Keratinocyte (primary cell): ENCODE measurements around the gene CEP43. TPM values are rescaled to one million over a fixed set of nuclear protein-coding genes. Genes with fewer than 3 reads are reported as not detected.

Source experiments
- DNase-seq: peaks from one replicate; pipeline ENCODE4 v3.0.0-alpha.2; 2011; ENCODE audit warnings: low read depth, missing footprints, low spot score
- FAIRE-seq: peaks from 2 replicates; lab custom pipeline; 2011; peaks lifted over from hg19 to GRCh38; lab: Jason Lieb, UNC
- H2AFZ ChIP-seq: 2 replicates; pipeline ENCODE4 v1.6.0; 2012; ENCODE audit warnings: low read length, control low read depth, inconsistent platforms; ENCODE audit not compliant: control insufficient read depth
- H3K27ac ChIP-seq: 2 replicates; pipeline ENCODE4 v1.5.1; 2011; ENCODE audit warnings: low read length; ENCODE audit not compliant: control insufficient read depth, insufficient read depth
- H3K27me3 ChIP-seq: 3 replicates; pipeline ENCODE4 v1.6.0; 2011; ENCODE audit warnings: low read length; ENCODE audit not compliant: control insufficient read depth, insufficient read depth; ENCODE audit errors: extremely low read depth
- H3K36me3 ChIP-seq, 2 experiments: 2 replicates in 1 of 2; 3 replicates in 1 of 2; pipeline ENCODE4 v1.5.1; 2011; ENCODE audit warnings: low read length in 2 of 2, mild to moderate bottlenecking in 1 of 2; ENCODE audit not compliant: control insufficient read depth in 2 of 2, insufficient read depth in 2 of 2; ENCODE audit errors: extremely low read depth in 1 of 2
- H3K4me1 ChIP-seq: 3 replicates; pipeline ENCODE4 v1.5.1; 2011; ENCODE audit warnings: low read length; ENCODE audit not compliant: control insufficient read depth, insufficient read depth; ENCODE audit errors: extremely low read depth
- H3K4me2 ChIP-seq: 3 replicates; pipeline ENCODE4 v1.6.0; 2011; ENCODE audit warnings: low read depth, low read length; ENCODE audit not compliant: control insufficient read depth, insufficient read depth; ENCODE audit errors: extremely low read depth
- H3K4me3 ChIP-seq, 3 experiments: fragments of 200-600 bp in 1 of 3; sonication (generic) in 1 of 3; 2 replicates in 2 of 3; 3 replicates in 1 of 3; pipeline ENCODE4 v1.5.1; 2011 to 2016; ENCODE audit warnings: low read length in 3 of 3, mild to moderate bottlenecking in 3 of 3, control low read depth in 2 of 3, inconsistent platforms in 1 of 3, low read depth in 1 of 3, mixed read lengths in 1 of 3, mixed run types in 1 of 3, moderate library complexity in 1 of 3; ENCODE audit not compliant: control insufficient read depth in 2 of 3, insufficient read depth in 2 of 3; ENCODE audit errors: extremely low read depth in 1 of 3
- H3K79me2 ChIP-seq: 2 replicates; pipeline ENCODE4 v1.6.0; 2012; ENCODE audit warnings: low read length; ENCODE audit not compliant: control insufficient read depth, insufficient read depth
- H3K9ac ChIP-seq: 3 replicates; pipeline ENCODE4 v1.6.0; 2011; ENCODE audit warnings: low read length; ENCODE audit not compliant: control insufficient read depth, insufficient read depth; ENCODE audit errors: extremely low read depth
- H3K9me1 ChIP-seq: 3 replicates; pipeline ENCODE4 v1.6.0; 2011; ENCODE audit warnings: low read length; ENCODE audit not compliant: control insufficient read depth, insufficient read depth; ENCODE audit errors: extremely low read depth
- H3K9me3 ChIP-seq: 2 replicates; pipeline ENCODE4 v1.5.1; 2012; ENCODE audit warnings: low read depth, low read length; ENCODE audit not compliant: control insufficient read depth
- H4K20me1 ChIP-seq: 3 replicates; pipeline ENCODE4 v1.6.0; 2011; ENCODE audit warnings: low read length; ENCODE audit not compliant: control insufficient read depth, insufficient read depth; ENCODE audit errors: extremely low read depth
- EZH2 ChIP-seq: IDR thresholded peaks from one replicate; pipeline ENCODE4 v1.6.1; 2012; ENCODE audit warnings: inconsistent platforms, mild to moderate bottlenecking, low read length, moderate library complexity
- dilution Hi-C: fragments of 300-500 bp; cut with MboI; formaldehyde crosslinking; loops from one replicate; pipeline ENCODE4 v1.7.0; 2020; ENCODE audit warnings: low sequenced_read_pairs; ENCODE audit not compliant: extremely low pct_ligation_motif_present
- polyA plus RNA-seq, 5 experiments: library from polyadenylated mRNA; depleted of rRNA in 3 of 5; stranded (reverse) in 3 of 5; stranded (forward) in 1 of 5; unstranded in 1 of 5; fragments of >200 nt; gene quantifications; 1 replicate in 1 of 5; 2 replicates in 3 of 5; 3 replicates in 1 of 5; pipeline versions ENCODE4 v1.2.1 to v1.2.3, GENCODE V29; 2011 to 2012; ENCODE audit warnings: missing spikeins in 2 of 5, low read depth in 1 of 5, low replicate concordance in 1 of 5
- TF ChIP-seq, protein P1 (sequence below), 3 experiments: IDR thresholded peaks in 1 of 3; conservative IDR thresholded peaks in 1 of 3; optimal IDR thresholded peaks in 1 of 3; 2 replicates in 2 of 3; 3 replicates in 1 of 3; pipeline versions ENCODE3 to v1.5.1; 2011; ENCODE audit warnings: low read length in 3 of 3, mild to moderate bottlenecking in 3 of 3, moderate library complexity in 2 of 3, control low read depth in 1 of 3, inconsistent platforms in 1 of 3; ENCODE audit not compliant: insufficient read depth in 2 of 3; ENCODE audit errors: extremely low read depth in 1 of 3

CEP43 gene
- polyA plus RNA-seq, 1 donor (not counting 4 experiments of a cell fraction or from before 2014, with no cell fraction given), result 18.4 TPM

DNA sequence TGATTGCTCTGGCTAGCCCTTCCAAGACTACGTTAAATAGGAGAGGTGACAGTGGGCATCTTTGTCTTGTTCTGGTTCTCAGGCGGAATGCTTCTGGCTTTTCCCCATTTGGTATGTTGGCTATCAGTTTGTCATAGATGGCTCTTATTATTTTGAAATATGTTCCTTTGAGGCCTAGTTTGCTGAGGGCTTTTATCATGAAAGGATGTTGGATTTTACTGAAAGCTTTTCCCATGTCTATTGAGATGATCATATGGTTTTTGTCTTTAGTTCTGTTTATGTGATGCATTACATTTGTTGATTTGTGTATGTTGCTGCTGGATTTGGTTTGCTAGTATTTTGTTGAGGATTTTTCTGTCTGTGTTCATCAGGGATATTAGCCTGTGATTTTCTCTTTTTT, 32.9 kb upstream of the CEP43 start:
- no peak overlapping the region for H3K4me2 ChIP-seq
- no peaks in the 10 kb centered on the region for H3K9me3 ChIP-seq
- H3K27ac ChIP-seq, result no peak overlapping the region
- FAIRE-seq (no peak), DNase-seq (no peak)
- no peaks in the 10 kb centered on the region for H3K9me1 ChIP-seq
- H3K79me2 ChIP-seq, result no peaks in the 10 kb centered on the region
- H3K9ac ChIP-seq, result no peak overlapping the region
- no peaks in the 10 kb centered on the region for H3K4me1 ChIP-seq
- H4K20me1 ChIP-seq, result no peaks in the 10 kb centered on the region
- TF ChIP-seq, protein P1, sequence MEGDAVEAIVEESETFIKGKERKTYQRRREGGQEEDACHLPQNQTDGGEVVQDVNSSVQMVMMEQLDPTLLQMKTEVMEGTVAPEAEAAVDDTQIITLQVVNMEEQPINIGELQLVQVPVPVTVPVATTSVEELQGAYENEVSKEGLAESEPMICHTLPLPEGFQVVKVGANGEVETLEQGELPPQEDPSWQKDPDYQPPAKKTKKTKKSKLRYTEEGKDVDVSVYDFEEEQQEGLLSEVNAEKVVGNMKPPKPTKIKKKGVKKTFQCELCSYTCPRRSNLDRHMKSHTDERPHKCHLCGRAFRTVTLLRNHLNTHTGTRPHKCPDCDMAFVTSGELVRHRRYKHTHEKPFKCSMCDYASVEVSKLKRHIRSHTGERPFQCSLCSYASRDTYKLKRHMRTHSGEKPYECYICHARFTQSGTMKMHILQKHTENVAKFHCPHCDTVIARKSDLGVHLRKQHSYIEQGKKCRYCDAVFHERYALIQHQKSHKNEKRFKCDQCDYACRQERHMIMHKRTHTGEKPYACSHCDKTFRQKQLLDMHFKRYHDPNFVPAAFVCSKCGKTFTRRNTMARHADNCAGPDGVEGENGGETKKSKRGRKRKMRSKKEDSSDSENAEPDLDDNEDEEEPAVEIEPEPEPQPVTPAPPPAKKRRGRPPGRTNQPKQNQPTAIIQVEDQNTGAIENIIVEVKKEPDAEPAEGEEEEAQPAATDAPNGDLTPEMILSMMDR (optimal IDR thresholded peaks at IDR 0.05 in 1 of 3, IDR thresholded peaks at IDR 0.05 in 1 of 3, conservative IDR thresholded peaks at IDR 0.05 in 1 of 3; ENCODE audit: extremely low read depth in 1 of 3, insufficient read depth in 2 of 3, low read length in 3 of 3), result no peak
- no peak for TF ChIP-seq EZH2
- H2AFZ ChIP-seq, result no peak overlapping the region
- dilution Hi-C loops, result no loop called here
- no peak overlapping the region for H3K4me3 ChIP-seq
- H3K36me3 ChIP-seq, result no peaks in the 10 kb centered on the region
- H3K27me3 ChIP-seq, result no peaks in the 10 kb centered on the region

DNA sequence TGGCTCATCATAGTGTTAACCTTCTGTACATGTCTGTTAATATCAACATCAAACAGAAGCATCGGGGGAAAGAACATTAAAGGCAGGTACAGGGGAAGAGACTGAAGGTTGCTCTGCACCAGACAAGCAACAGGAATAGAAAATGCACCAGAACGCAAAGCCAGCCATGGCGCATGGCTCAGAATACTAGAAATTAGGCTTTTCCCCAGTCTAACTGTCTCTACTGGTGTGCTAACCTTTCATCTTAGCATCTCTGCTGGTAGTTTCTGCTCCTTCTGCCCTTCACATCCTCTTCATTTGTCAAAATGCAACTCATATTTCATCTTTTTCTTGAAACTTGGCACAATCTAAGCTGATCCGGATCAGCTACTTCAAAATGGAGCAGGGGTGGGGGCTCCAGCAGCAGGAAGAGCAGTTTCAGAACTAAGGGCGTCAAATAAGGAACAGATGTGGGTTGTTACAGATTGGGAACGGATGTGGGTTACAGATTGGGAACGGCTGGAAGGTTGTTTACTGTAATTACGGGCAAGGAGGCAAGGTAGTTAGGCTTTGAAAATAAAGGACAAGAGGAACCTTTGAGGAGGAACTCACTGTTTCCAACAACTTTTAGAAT, 29.7 kb upstream of the CEP43 start:
- Histone ChIP-seq H3K36me3 (no peaks in the 10 kb centered on the region), H3K4me3 (no peak overlapping the region), H3K9me1 (no peaks in the 10 kb centered on the region), H3K27me3 (no peaks in the 10 kb centered on the region), H3K27ac (no peak overlapping the region), H3K9ac (no peak overlapping the region), H3K4me2 (no peak overlapping the region), H3K4me1 (no peaks in the 10 kb centered on the region), H3K79me2 (no peaks in the 10 kb centered on the region), H4K20me1 (no peaks in the 10 kb centered on the region), H3K9me3 (no peaks in the 10 kb centered on the region), H2AFZ (no peak overlapping the region)
- no peak for DNase-seq
- dilution Hi-C loops, result no loop called here
- no peak for FAIRE-seq
- no peak for TF ChIP-seq EZH2
- TF ChIP-seq, protein P1 (optimal IDR thresholded peaks at IDR 0.05 in 1 of 3, IDR thresholded peaks at IDR 0.05 in 1 of 3, conservative IDR thresholded peaks at IDR 0.05 in 1 of 3; ENCODE audit: extremely low read depth in 1 of 3, insufficient read depth in 2 of 3, low read length in 3 of 3), result no peak
